ENCODE data around the gene SARM1.

- TF ChIP-seq, protein P1, sequence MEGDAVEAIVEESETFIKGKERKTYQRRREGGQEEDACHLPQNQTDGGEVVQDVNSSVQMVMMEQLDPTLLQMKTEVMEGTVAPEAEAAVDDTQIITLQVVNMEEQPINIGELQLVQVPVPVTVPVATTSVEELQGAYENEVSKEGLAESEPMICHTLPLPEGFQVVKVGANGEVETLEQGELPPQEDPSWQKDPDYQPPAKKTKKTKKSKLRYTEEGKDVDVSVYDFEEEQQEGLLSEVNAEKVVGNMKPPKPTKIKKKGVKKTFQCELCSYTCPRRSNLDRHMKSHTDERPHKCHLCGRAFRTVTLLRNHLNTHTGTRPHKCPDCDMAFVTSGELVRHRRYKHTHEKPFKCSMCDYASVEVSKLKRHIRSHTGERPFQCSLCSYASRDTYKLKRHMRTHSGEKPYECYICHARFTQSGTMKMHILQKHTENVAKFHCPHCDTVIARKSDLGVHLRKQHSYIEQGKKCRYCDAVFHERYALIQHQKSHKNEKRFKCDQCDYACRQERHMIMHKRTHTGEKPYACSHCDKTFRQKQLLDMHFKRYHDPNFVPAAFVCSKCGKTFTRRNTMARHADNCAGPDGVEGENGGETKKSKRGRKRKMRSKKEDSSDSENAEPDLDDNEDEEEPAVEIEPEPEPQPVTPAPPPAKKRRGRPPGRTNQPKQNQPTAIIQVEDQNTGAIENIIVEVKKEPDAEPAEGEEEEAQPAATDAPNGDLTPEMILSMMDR (optimal IDR thresholded peaks at IDR 0.05 in 1 of 3, IDR thresholded peaks at IDR 0.05 in 1 of 3, conservative IDR thresholded peaks at IDR 0.05 in 1 of 3; ENCODE audit: extremely low read depth in 1 of 3, insufficient read depth in 2 of 3, low read length in 3 of 3), result no peak
- no peak for TF ChIP-seq EZH2 (IDR thresholded peaks at IDR 0.05; ENCODE audit: low read length)
Measured at GRCh38 chr17:28344435-28344901, 27.0 kb upstream of the SARM1 start.

Measured in keratinocyte (primary cell).